GM18867 (cell line): ENCODE results near the gene CADM1.

ENCODE experiments used
- ATAC-seq: cut with Tn5 transposase; IDR thresholded peaks from one replicate; pipeline ENCODE4 v1.9.1; 2021; ENCODE audit warnings: mild to moderate bottlenecking, moderate library complexity; ENCODE audit not compliant: unreplicated experiment

Gene CADM1

GRCh38 chr11:115134926-115135325 is 369.3 kb downstream of the CADM1 start:
- ATAC-seq, result no peak

- no peak for ATAC-seq
These were observed 370.6 kb downstream of the CADM1 start for GRCh38 chr11:115133475-115134209.

GRCh38 chr11:115132436-115133228 is 371.6 kb downstream of the CADM1 start:
- peak; percentile 53 for ATAC-seq

- ATAC-seq, result no peak
These were observed 374.5 kb downstream of the CADM1 start for GRCh38 chr11:115129473-115130289.

GRCh38 chr11:115128226-115128625 is 376.0 kb downstream of the CADM1 start:
- no peak for ATAC-seq

GRCh38 chr11:115127790-115128189 is 376.4 kb downstream of the CADM1 start:
- ATAC-seq, result no peak

- peak; percentile 85 for ATAC-seq
These were observed 377.6 kb downstream of the CADM1 start for GRCh38 chr11:115126515-115127208.

GRCh38 chr11:115126092-115126491 is 378.1 kb downstream of the CADM1 start:
- ATAC-seq, result peak; percentile 8

- ATAC-seq, result no peak
These were observed 379.4 kb downstream of the CADM1 start for GRCh38 chr11:115124786-115125185.

GRCh38 chr11:115123641-115124040 is 380.6 kb downstream of the CADM1 start:
- ATAC-seq, result no peak

GRCh38 chr11:115122274-115122673 is 381.9 kb downstream of the CADM1 start:
- no peak for ATAC-seq
